Loucy (cell line): Measurements from ENCODE around the gene WDR45B.

Source experiments
- CTCF ChIP-seq: fragments of 200-600 bp; sonication (generic); conservative IDR thresholded peaks from 2 replicates; pipeline ENCODE4 v1.5.1; 2014; ENCODE audit warnings: mild to moderate bottlenecking, antibody characterized with exemption, low read length
- EZH2phosphoT487 ChIP-seq: fragments of 200-600 bp; IDR thresholded peaks from 2 replicates; pipeline ENCODE4 v1.6.1; 2018; ENCODE audit warnings: antibody characterized with exemption, mild to moderate bottlenecking, moderate library complexity, borderline replicate concordance

GRCh38 chr17:82615084-82616020, 32.9 kb downstream of the WDR45B start:
- TF ChIP-seq CTCF (peak; percentile 43), EZH2phosphoT487 (no peak)
